DOHH2 (cell line): ENCODE results near the gene F11R.

ENCODE experiments used
- H3F3A ChIP-seq: fragments of 200-600 bp; sonication (generic), shearing (Covaris generic); 2 replicates; pipeline ENCODE4 v1.6.0; 2016; ENCODE audit warnings: antibody characterized with exemption, mild to moderate bottlenecking; ENCODE audit not compliant: control insufficient read depth, insufficient read depth
- H3K27ac ChIP-seq: fragments of 200-600 bp; sonication (generic); 2 replicates; pipeline ENCODE4 v1.5.1; 2014; ENCODE audit warnings: low read depth, mild to moderate bottlenecking, low read length, moderate library complexity
- H3K27me3 ChIP-seq: fragments of 200-600 bp; sonication (generic); 2 replicates; pipeline ENCODE4 v1.6.1; 2014; ENCODE audit warnings: mild to moderate bottlenecking, low read length, mixed read lengths; ENCODE audit not compliant: control insufficient read depth
- H3K36me3 ChIP-seq: fragments of 200-600 bp; sonication (generic); 2 replicates; pipeline ENCODE4 v1.6.1; 2014; ENCODE audit warnings: mild to moderate bottlenecking, low read length, moderate library complexity, mixed read lengths; ENCODE audit not compliant: control insufficient read depth
- H3K4me1 ChIP-seq: fragments of 200-600 bp; sonication (generic); 2 replicates; pipeline ENCODE4 v1.6.1; 2014; ENCODE audit warnings: mild to moderate bottlenecking, low read length, mixed read lengths; ENCODE audit not compliant: control insufficient read depth
- H3K4me2 ChIP-seq: fragments of 200-600 bp; sonication (generic); 2 replicates; pipeline ENCODE4 v1.6.0; 2014; ENCODE audit warnings: mild to moderate bottlenecking, low read length, moderate library complexity
- H3K4me3 ChIP-seq: fragments of 200-600 bp; sonication (generic); 2 replicates; pipeline ENCODE4 v1.5.1; 2014; ENCODE audit warnings: mild to moderate bottlenecking, low read length, mixed read lengths
- H3K79me2 ChIP-seq: fragments of 200-600 bp; sonication (generic); 2 replicates; pipeline ENCODE4 v1.6.1; 2014; ENCODE audit warnings: mild to moderate bottlenecking, low read length, mixed read lengths; ENCODE audit not compliant: control insufficient read depth
- H3K9me2 ChIP-seq: fragments of 200-600 bp; sonication (generic); replicated peaks from 2 replicates; pipeline ENCODE4 v1.6.1; 2014; ENCODE audit warnings: mild to moderate bottlenecking, low read length, mixed read lengths; ENCODE audit not compliant: control insufficient read depth
- H3K9me3 ChIP-seq: fragments of 200-600 bp; sonication (generic); 2 replicates; pipeline ENCODE4 v1.6.1; 2014; ENCODE audit warnings: antibody characterized with exemption, low read length, mixed read lengths; ENCODE audit not compliant: control insufficient read depth, insufficient read depth
- H4K20me1 ChIP-seq: fragments of 200-600 bp; sonication (generic); 2 replicates; pipeline ENCODE4 v1.6.0; 2014; ENCODE audit warnings: low read depth, mild to moderate bottlenecking, antibody characterized with exemption, low read length, moderate library complexity; ENCODE audit not compliant: control insufficient read depth, insufficient read depth
- CTCF ChIP-seq: fragments of 200-600 bp; sonication (generic); IDR thresholded peaks from one replicate; pipeline ENCODE4 v1.5.1; 2014; ENCODE audit warnings: antibody characterized with exemption, mild to moderate bottlenecking, low read depth, low read length; ENCODE audit not compliant: poor library complexity, severe bottlenecking
- EZH2phosphoT487 ChIP-seq: fragments of 200-600 bp; sonication (generic); IDR thresholded peaks from 2 replicates; pipeline ENCODE4 v1.6.1; 2017; ENCODE audit warnings: borderline replicate concordance, mild to moderate bottlenecking, antibody characterized with exemption, low read length, moderate library complexity, mixed read lengths

The F11R gene

GRCh38 chr1:161047436-161048420, 26.8 kb upstream of the F11R start:
- no peak for TF ChIP-seq CTCF
- no peak for TF ChIP-seq EZH2phosphoT487
- Histone ChIP-seq H3K36me3 (peaks cover 84% of the 10 kb centered on the region), H3K4me1 (peaks cover 47% of the 10 kb centered on the region), H3K4me2 (peak overlapping the region; percentile 85), H3K9me2 (no peaks in the 10 kb centered on the region), H3F3A (peaks cover 26% of the 10 kb centered on the region), H3K79me2 (peaks cover 29% of the 10 kb centered on the region), H3K27me3 (no peaks in the 10 kb centered on the region), H3K4me3 (peak overlapping the region; percentile 88), H3K9me3 (no peaks in the 10 kb centered on the region), H3K27ac (peak overlapping the region; percentile 90), H4K20me1 (peaks cover 4% of the 10 kb centered on the region; the same call in 1 of the 2 replicates)

GRCh38 chr1:161046605-161047228, 25.8 kb upstream of the F11R start:
- peak overlapping the region; percentile 88 for H3K4me3 ChIP-seq
- H3K4me1 ChIP-seq: peaks cover 57% of the 10 kb centered on the region
- peaks cover 4% of the 10 kb centered on the region; the same call in 1 of the 2 replicates for H4K20me1 ChIP-seq
- peaks cover 29% of the 10 kb centered on the region for H3K79me2 ChIP-seq
- H3K9me3 ChIP-seq: no peaks in the 10 kb centered on the region
- peaks cover 85% of the 10 kb centered on the region for H3K36me3 ChIP-seq
- no peaks in the 10 kb centered on the region for H3K9me2 ChIP-seq
- peak overlapping the region; percentile 85 for H3K4me2 ChIP-seq
- peak overlapping the region; percentile 90 for H3K27ac ChIP-seq
- TF ChIP-seq CTCF (no peak), EZH2phosphoT487 (no peak)
- H3F3A ChIP-seq: peaks cover 26% of the 10 kb centered on the region
- no peaks in the 10 kb centered on the region for H3K27me3 ChIP-seq

GRCh38 chr1:161045736-161046604, 25.0 kb upstream of the F11R start, which contains the start of gene USF1:
Gene USF1, minus strand, starts transcription at chr1:161045977. Its CDS starts 2,702 bp downstream, at chr1:161043275.
- H3K27me3 ChIP-seq: no peaks in the 10 kb centered on the region
- H3K27ac ChIP-seq: peak within 1 kb of the TSS; percentile 90
- peaks cover 26% of the 10 kb centered on the region for H3F3A ChIP-seq
- TF ChIP-seq EZH2phosphoT487 (no peak), CTCF (no peak)
- no peaks in the 10 kb centered on the region for H3K9me2 ChIP-seq
- peak within 1 kb of the TSS; percentile 88 for H3K4me3 ChIP-seq
- peaks cover 86% of the 10 kb centered on the region for H3K36me3 ChIP-seq
- peaks cover 62% of the 10 kb centered on the region for H3K4me1 ChIP-seq
- H4K20me1 ChIP-seq: peaks cover 4% of the 10 kb centered on the region; the same call in 1 of the 2 replicates
- H3K4me2 ChIP-seq: peak within 1 kb of the TSS; percentile 85
- no peaks in the 10 kb centered on the region for H3K9me3 ChIP-seq
- peaks cover 32% of the 10 kb centered on the region for H3K79me2 ChIP-seq
